ENCODE data around the gene DENND1A.

DNA sequence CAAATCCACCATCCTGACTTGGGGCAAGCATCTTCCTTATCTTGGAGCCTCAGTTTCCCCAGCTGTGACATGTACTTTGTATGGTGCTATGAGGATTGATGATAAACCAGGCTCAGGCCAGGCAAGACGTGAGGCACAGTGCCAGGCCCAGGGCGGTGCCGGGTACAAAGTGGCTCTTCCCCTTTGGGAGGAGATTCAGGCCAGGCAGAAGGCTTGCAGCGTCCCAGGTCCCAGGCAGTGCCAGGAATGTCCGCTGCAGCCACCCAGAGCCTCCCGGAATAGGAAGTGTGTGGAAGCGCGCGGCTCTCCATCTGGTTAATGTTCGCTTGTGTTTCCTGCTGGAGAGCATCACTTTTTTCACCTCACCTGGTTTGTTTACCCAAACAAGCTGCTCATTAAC, 12.6 kb upstream of the DENND1A start:
- TF ChIP-seq ZNF121 (CRISPR knock-in tag; IDR thresholded peaks at IDR 0.05) (no peak), EZH2 (conservative IDR thresholded peaks at IDR 0.05; ENCODE audit: low read depth, low read length) (no peak), SMC3 (IDR thresholded peaks at IDR 0.05; ENCODE audit: low read length) (no peak), ZFY (CRISPR knock-in tag; IDR thresholded peaks at IDR 0.05) (no peak), KLF15 (CRISPR knock-in tag; IDR thresholded peaks at IDR 0.05; ENCODE audit: borderline replicate concordance) (no peak), ZNF780A (CRISPR knock-in tag; IDR thresholded peaks at IDR 0.05) (no peak), FOXJ3 (CRISPR knock-in tag; IDR thresholded peaks at IDR 0.05; ENCODE audit: borderline replicate concordance) (no peak)
- TF ChIP-seq, protein P1, sequence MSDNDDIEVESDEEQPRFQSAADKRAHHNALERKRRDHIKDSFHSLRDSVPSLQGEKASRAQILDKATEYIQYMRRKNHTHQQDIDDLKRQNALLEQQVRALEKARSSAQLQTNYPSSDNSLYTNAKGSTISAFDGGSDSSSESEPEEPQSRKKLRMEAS (IDR thresholded peaks at IDR 0.05) = no peak
- TF ChIP-seq, protein P2, sequence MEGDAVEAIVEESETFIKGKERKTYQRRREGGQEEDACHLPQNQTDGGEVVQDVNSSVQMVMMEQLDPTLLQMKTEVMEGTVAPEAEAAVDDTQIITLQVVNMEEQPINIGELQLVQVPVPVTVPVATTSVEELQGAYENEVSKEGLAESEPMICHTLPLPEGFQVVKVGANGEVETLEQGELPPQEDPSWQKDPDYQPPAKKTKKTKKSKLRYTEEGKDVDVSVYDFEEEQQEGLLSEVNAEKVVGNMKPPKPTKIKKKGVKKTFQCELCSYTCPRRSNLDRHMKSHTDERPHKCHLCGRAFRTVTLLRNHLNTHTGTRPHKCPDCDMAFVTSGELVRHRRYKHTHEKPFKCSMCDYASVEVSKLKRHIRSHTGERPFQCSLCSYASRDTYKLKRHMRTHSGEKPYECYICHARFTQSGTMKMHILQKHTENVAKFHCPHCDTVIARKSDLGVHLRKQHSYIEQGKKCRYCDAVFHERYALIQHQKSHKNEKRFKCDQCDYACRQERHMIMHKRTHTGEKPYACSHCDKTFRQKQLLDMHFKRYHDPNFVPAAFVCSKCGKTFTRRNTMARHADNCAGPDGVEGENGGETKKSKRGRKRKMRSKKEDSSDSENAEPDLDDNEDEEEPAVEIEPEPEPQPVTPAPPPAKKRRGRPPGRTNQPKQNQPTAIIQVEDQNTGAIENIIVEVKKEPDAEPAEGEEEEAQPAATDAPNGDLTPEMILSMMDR (CRISPR knock-in tag; IDR thresholded peaks at IDR 0.05) = no peak
